NB4 (cell line): Measurements from ENCODE around the gene KDM4F.

Experiments used
- CTCF ChIP-seq: IDR thresholded peaks from one replicate; pipeline ENCODE4 v1.5.1; 2012; ENCODE audit warnings: low read depth, low read length
- MYC ChIP-seq: IDR thresholded peaks from 2 replicates; pipeline ENCODE4 v1.6.1; 2011; ENCODE audit warnings: low read depth, low read length

DNA sequence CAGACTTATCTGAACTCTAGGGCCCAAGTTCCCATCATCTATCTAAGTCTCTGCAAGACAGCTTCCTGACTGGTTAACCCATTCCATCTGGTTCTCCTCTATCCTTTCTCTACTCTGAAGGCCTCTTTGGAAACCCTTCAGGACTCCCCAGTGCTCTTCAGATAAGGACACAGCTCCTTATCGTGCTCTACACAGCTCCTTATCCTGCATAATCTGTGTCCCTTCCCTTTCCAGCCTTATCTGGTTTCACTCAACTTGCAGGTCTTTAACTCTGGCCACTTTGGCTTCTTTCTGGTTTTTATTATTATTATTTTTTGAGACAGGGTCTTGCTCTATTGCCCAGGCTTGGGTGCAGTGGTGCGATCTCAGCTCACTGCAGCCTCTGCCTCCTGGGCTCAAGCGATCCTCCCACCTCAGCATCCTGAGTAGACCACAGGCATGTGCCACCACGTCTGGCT lies 51.0 kb downstream of the KDM4F start:
- no peak for TF ChIP-seq CTCF
- TF ChIP-seq MYC: no peak
